K562 (cell line): ENCODE results near the gene WDR93. TPM values are rescaled to one million over a fixed set of nuclear protein-coding genes. Genes with fewer than 3 reads are reported as not detected.

Experiments
- ADNP ChIP-seq: fragments of 200-800 bp; sonication (Bioruptor generic); IDR thresholded peaks from 2 replicates; pipeline ENCODE4 v1.6.1; 2016; ENCODE audit warnings: missing genetic modification characterization, missing compliant biosample characterization
- EP400 ChIP-seq: fragments of 450-650 bp; IDR thresholded peaks from 2 replicates; pipeline ENCODE4 v1.6.1; 2017; ENCODE audit warnings: antibody characterized with exemption, mild to moderate bottlenecking, moderate library complexity
- ETV6 ChIP-seq, 3 experiments: fragments of 150-350 bp in 1 of 3; sonication (generic) in 1 of 3; formaldehyde crosslinking in 1 of 3; IDR thresholded peaks; 2 replicates each; pipeline versions ENCODE4 v1.6.1 to v1.8.0; 2014 to 2022; ENCODE audit warnings: borderline replicate concordance in 2 of 3, low read depth in 2 of 3, antibody characterized with exemption in 1 of 3, low read length in 1 of 3, mild to moderate bottlenecking in 1 of 3, missing genetic modification reagents in 1 of 3
- HCFC1 ChIP-seq: IDR thresholded peaks from 2 replicates; pipeline ENCODE4 v1.6.1; 2012; ENCODE audit warnings: low read depth, low read length, improper control_type of control experiment
- HMG20A ChIP-seq: fragments of 450-650 bp; formaldehyde crosslinking; conservative IDR thresholded peaks from 2 replicates; pipeline ENCODE4 v1.4.0; 2020; ENCODE audit warnings: mild to moderate bottlenecking, mixed read lengths
- HNRNPL ChIP-seq: fragments of 200-400 bp; formaldehyde crosslinking; IDR thresholded peaks from 2 replicates; pipeline ENCODE4 v1.6.1; 2017; ENCODE audit warnings: low read depth, mild to moderate bottlenecking, low read length
- LARP7 ChIP-seq: fragments of 450-650 bp; IDR thresholded peaks from 2 replicates; pipeline ENCODE4 v1.6.1; 2016
- MAFK ChIP-seq: IDR thresholded peaks from 2 replicates; pipeline ENCODE4 v1.6.1; 2011; ENCODE audit warnings: low read length, improper control_type of control experiment
- NR3C1 ChIP-seq: sonication (generic); formaldehyde crosslinking; IDR thresholded peaks from 2 replicates; pipeline ENCODE4 v1.8.1; 2022; ENCODE audit warnings: missing genetic modification reagents
- POLR2H ChIP-seq: IDR thresholded peaks from 2 replicates; pipeline ENCODE4 v1.6.1; 2016; ENCODE audit warnings: missing genetic modification characterization, low read depth, mild to moderate bottlenecking, control low read depth, missing compliant biosample characterization, moderate library complexity
- PTRF ChIP-seq: fragments of 450-650 bp; IDR thresholded peaks from 2 replicates; pipeline ENCODE4 v1.6.1; 2016; ENCODE audit warnings: mild to moderate bottlenecking, missing genetic modification characterization, missing compliant biosample characterization
- SIN3B ChIP-seq: fragments of 450-650 bp; IDR thresholded peaks from 2 replicates; pipeline ENCODE4 v1.6.1; 2017; ENCODE audit warnings: low read depth, mild to moderate bottlenecking, moderate library complexity
- SIX5 ChIP-seq, 2 experiments: IDR thresholded peaks; 2 replicates each; pipeline ENCODE4 v1.6.1; 2011; ENCODE audit warnings: low read length in 2 of 2, borderline replicate concordance in 1 of 2, low read depth in 1 of 2, mild to moderate bottlenecking in 1 of 2, moderate library complexity in 1 of 2; ENCODE audit not compliant: insufficient read depth in 1 of 2
- TAF1 ChIP-seq: IDR thresholded peaks from 2 replicates; pipeline ENCODE4 v1.6.1; 2011; ENCODE audit warnings: mild to moderate bottlenecking, low read length, moderate library complexity; ENCODE audit not compliant: insufficient read depth, control insufficient read depth, severe bottlenecking; ENCODE audit errors: extremely low read depth
- TAF9B ChIP-seq: fragments of 450-650 bp; IDR thresholded peaks from 2 replicates; pipeline ENCODE4 v1.6.1; 2018; ENCODE audit warnings: mild to moderate bottlenecking; ENCODE audit not compliant: partially characterized antibody
- ZBTB7A ChIP-seq: IDR thresholded peaks from 2 replicates; pipeline ENCODE4 v1.6.1; 2011; ENCODE audit warnings: low read depth, mild to moderate bottlenecking, low read length, moderate library complexity, borderline replicate concordance; ENCODE audit not compliant: control insufficient read depth
- ZNF224 ChIP-seq: sonication (generic); formaldehyde crosslinking; IDR thresholded peaks from 2 replicates; pipeline ENCODE4 v1.8.0; 2022; ENCODE audit warnings: mild to moderate bottlenecking, missing genetic modification reagents
- polyA plus RNA-seq, 8 experiments: library from polyadenylated mRNA; depleted of rRNA in 4 of 8; stranded (reverse) in 5 of 8; unstranded in 3 of 8; fragments of >200 nt; fragmentation: Nextera tagmentation in 2 of 8; fragmentation: Illumina TruSeq in 1 of 8; extraction: Ambion mirVana in 2 of 8; extraction: Trizol in 1 of 8; gene quantifications; 2 replicates each; pipeline versions ENCODE4 v1.2.1 to v1.2.3, GENCODE V29; 2011 to 2014; ENCODE audit warnings: inconsistent platforms in 1 of 8, missing spikeins in 1 of 8
- total RNA-seq, 7 experiments: library from RNA; depleted of rRNA in 6 of 7; stranded (reverse); fragments of >200 nt in 6 of 7; fragmentation: Illumina TruSeq in 2 of 7; extraction: Trizol in 2 of 7; gene quantifications; 2 replicates each; pipeline versions ENCODE4 v1.2.1 to v1.2.3, GENCODE V29; 2011 to 2021; ENCODE audit warnings: low replicate concordance in 1 of 7
- TF ChIP-seq, protein P1 (sequence below): fragments of 250-450 bp; sonication (Bioruptor Pico); IDR thresholded peaks from 2 replicates; pipeline ENCODE4 v1.4.0; 2020; ENCODE audit warnings: borderline replicate concordance
- TF ChIP-seq, protein P2 (sequence below): sonication (generic); formaldehyde crosslinking; IDR thresholded peaks from 2 replicates; pipeline ENCODE4 v1.8.0; 2023; ENCODE audit warnings: mild to moderate bottlenecking, missing genetic modification reagents
- TF ChIP-seq, protein P3 (sequence below): sonication (generic); formaldehyde crosslinking; IDR thresholded peaks from 2 replicates; pipeline ENCODE4 v1.8.1; 2022; ENCODE audit warnings: missing genetic modification reagents

The WDR93 gene
- total and polyA plus RNA-seq, 9 of the 15 experiments (the other 6 are each of a cell fraction or from before 2014, with no cell fraction given) = not detected

DNA sequence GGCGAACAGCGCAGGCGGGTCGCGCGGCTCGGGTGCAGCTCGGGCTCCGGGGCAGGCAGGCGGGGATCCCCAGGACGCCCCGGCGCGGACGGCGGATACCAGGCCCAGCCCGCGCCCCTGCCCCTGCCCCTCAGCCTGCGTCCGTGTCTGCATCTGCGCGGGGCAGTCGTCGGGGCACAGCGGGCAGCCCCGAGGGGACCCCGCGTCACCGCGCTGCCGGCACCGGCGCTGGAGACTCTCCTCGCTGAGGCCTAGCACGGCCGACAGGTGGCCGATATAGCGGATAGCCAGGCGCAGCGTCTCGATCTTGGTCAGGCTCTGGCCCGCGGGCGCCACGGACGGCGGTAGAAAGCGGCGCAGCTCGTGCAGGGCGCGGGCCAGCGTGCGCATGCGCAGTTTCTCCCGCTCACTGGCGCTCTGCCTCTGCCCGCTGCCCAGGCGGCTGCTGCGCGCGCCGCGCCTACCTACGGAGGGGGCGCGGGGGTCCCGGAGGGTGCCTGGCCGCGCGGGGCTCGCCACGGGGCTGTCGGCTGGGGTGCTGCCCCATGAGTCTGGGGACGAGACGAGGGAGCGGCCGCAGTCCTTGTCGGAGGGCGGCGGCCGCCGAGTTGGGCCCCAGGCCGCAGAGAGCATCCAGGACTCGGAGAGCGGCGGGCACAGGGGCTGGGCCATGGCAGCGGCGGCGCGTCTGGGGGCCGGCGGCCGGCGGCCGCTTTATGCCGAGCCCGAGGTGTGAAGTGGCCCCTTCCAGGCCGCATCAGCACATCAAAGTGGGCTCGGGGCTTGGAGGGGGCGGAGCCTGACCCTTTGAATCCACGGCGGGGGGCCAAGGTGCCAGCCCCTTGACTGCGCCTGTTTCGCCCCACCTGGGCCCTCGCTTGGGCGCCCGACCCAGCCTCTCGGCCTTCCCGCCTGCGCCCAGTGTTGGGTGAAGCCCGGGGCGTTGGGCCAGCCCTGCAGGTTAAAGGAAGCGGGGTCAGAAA, 60.2 kb downstream of the WDR93 start, which contains the start of gene MESP1 (continued):
- no peak for TF ChIP-seq ETV6 (IDR thresholded peaks at IDR 0.05; ENCODE audit: borderline replicate concordance in 1 of 2, low read depth in 2 of 2, low read length in 1 of 2)
- TF ChIP-seq ETV6 (CRISPR knock-in tag; IDR thresholded peaks at IDR 0.05; ENCODE audit: borderline replicate concordance) = no peak
- TF ChIP-seq HMG20A (CRISPR knock-in tag) = no peak
- no peak for TF ChIP-seq MAFK
- no peak for TF ChIP-seq LARP7
- no peak for TF ChIP-seq EP400
- no peak for TF ChIP-seq ADNP (tag)
- TF ChIP-seq NR3C1 = no peak
- TF ChIP-seq, protein P1, sequence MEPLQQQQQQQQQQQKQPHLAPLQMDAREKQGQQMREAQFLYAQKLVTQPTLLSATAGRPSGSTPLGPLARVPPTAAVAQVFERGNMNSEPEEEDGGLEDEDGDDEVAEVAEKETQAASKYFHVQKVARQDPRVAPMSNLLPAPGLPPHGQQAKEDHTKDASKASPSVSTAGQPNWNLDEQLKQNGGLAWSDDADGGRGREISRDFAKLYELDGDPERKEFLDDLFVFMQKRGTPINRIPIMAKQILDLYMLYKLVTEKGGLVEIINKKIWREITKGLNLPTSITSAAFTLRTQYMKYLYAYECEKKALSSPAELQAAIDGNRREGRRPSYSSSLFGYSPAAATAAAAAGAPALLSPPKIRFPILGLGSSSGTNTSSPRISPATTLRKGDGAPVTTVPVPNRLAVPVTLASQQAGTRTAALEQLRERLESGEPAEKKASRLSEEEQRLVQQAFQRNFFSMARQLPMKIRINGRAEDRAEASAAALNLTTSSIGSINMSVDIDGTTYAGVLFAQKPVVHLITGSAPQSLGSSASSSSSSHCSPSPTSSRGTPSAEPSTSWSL (CRISPR knock-in tag) = no peak
- TF ChIP-seq, protein P2, sequence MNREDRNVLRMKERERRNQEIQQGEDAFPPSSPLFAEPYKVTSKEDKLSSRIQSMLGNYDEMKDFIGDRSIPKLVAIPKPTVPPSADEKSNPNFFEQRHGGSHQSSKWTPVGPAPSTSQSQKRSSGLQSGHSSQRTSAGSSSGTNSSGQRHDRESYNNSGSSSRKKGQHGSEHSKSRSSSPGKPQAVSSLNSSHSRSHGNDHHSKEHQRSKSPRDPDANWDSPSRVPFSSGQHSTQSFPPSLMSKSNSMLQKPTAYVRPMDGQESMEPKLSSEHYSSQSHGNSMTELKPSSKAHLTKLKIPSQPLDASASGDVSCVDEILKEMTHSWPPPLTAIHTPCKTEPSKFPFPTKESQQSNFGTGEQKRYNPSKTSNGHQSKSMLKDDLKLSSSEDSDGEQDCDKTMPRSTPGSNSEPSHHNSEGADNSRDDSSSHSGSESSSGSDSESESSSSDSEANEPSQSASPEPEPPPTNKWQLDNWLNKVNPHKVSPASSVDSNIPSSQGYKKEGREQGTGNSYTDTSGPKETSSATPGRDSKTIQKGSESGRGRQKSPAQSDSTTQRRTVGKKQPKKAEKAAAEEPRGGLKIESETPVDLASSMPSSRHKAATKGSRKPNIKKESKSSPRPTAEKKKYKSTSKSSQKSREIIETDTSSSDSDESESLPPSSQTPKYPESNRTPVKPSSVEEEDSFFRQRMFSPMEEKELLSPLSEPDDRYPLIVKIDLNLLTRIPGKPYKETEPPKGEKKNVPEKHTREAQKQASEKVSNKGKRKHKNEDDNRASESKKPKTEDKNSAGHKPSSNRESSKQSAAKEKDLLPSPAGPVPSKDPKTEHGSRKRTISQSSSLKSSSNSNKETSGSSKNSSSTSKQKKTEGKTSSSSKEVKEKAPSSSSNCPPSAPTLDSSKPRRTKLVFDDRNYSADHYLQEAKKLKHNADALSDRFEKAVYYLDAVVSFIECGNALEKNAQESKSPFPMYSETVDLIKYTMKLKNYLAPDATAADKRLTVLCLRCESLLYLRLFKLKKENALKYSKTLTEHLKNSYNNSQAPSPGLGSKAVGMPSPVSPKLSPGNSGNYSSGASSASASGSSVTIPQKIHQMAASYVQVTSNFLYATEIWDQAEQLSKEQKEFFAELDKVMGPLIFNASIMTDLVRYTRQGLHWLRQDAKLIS (CRISPR knock-in tag) = no peak
- TF ChIP-seq, protein P3, sequence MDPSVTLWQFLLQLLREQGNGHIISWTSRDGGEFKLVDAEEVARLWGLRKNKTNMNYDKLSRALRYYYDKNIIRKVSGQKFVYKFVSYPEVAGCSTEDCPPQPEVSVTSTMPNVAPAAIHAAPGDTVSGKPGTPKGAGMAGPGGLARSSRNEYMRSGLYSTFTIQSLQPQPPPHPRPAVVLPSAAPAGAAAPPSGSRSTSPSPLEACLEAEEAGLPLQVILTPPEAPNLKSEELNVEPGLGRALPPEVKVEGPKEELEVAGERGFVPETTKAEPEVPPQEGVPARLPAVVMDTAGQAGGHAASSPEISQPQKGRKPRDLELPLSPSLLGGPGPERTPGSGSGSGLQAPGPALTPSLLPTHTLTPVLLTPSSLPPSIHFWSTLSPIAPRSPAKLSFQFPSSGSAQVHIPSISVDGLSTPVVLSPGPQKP = no peak
- TF ChIP-seq TAF1 = no peak
- TF ChIP-seq ZNF224 (CRISPR knock-in tag) = no peak
- TF ChIP-seq HCFC1 = peak; percentile 43
- 0 out of 2 replicates have a peak, but pooled peaks have one; percentile 60 for TF ChIP-seq HNRNPL
- no peak for TF ChIP-seq SIX5 (IDR thresholded peaks at IDR 0.05; ENCODE audit: borderline replicate concordance in 1 of 2, insufficient read depth in 1 of 2, low read depth in 1 of 2, low read length in 2 of 2)
- 0 out of 2 replicates have a peak, but pooled peaks have one; percentile 32 for TF ChIP-seq SIN3B
- peak; percentile 54; the same call in 1 of the 2 replicates for TF ChIP-seq ZBTB7A
- no peak for TF ChIP-seq PTRF
- TF ChIP-seq TAF9B = no peak
- TF ChIP-seq POLR2H (tag) = no peak
